Activated CD4-positive, alpha-beta T cell treated with anti-CD3 and anti-CD28 coated beads, Interleukin-2, amount 10 ng/mL, durations not matched to agents 7 days and 5 days (primary cell): ENCODE results near the gene ZIC1. TPM values are rescaled to one million over a fixed set of nuclear protein-coding genes. Genes with fewer than 3 reads are reported as not detected.

Experiments
- CTCF ChIA-PET: fragments of 350-600 bp; sonication (Branson Sonifier 250); formaldehyde crosslinking; loops from one replicate; lab custom pipeline; 2021; ENCODE audit warnings: antibody characterized with exemption; lab: Charles Lee
- POLR2A ChIA-PET: fragments of 350-600 bp; sonication (Branson Sonifier 250); formaldehyde crosslinking; loops from one replicate; lab custom pipeline; 2021; ENCODE audit warnings: antibody characterized with exemption; lab: Charles Lee
- DNase-seq: peaks from one replicate; pipeline ENCODE4 v3.0.0-alpha.2; 2020
- H3K27ac Mint-ChIP-seq: one replicate; pipeline ENCODE4 v1.8.0; 2021; ENCODE audit warnings: mild to moderate bottlenecking, moderate library complexity, mixed read lengths
- H3K27me3 Mint-ChIP-seq: one replicate; pipeline ENCODE4 v1.8.0; 2021; ENCODE audit warnings: mixed read lengths
- H3K36me3 Mint-ChIP-seq: one replicate; pipeline ENCODE4 v1.8.0; 2021; ENCODE audit warnings: low read depth, mixed read lengths
- H3K4me1 Mint-ChIP-seq: one replicate; pipeline ENCODE4 v1.8.0; 2021; ENCODE audit warnings: mixed read lengths
- H3K4me3 Mint-ChIP-seq: one replicate; pipeline ENCODE4 v1.8.0; 2021; ENCODE audit warnings: mild to moderate bottlenecking, moderate library complexity, mixed read lengths
- H3K9me3 Mint-ChIP-seq: one replicate; pipeline ENCODE4 v1.8.0; 2021; ENCODE audit warnings: mixed read lengths
- total RNA-seq, 2 experiments: library from RNA; stranded (reverse); gene quantifications; one replicate each; pipeline ENCODE4 v1.2.3, GENCODE V29; 2021

Gene ZIC1
- total RNA-seq: not detected

GRCh38 chr3:147409143-147410115 is at the start of gene ZIC1:
Gene ZIC1 (plus strand): TSS chr3:147409365. CDS start chr3:147410113, 748 bp downstream.
- DNase-seq: no peak
- CTCF ChIA-PET: interaction anchor here (0.7 kb wide), 1 partner anchor 30 kb away, joined by 6 read pairs; no protein-coding TSS in a partner anchor
- peak within 1 kb of the TSS; percentile 72 for H3K27ac Mint-ChIP-seq

DNA sequence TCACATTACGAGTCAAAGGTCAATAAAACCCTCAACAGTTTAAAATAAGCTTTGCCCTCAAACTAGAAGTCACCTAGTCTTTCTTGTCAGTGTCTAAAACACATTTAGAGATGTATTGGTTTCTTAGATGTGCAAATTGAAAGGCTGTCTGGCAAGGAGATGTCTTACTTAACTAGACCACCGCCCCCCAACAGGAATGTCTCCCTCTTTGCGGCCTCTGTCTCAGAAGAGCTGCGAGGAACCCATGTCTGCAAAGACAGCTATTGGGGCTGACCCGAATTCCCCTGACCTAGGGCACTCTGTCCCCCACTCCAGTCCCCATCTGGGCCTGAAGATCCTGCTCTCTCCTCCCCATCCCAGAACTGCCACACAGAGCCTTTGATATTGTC is 49.1 kb upstream of the ZIC1 start:
- no peaks in the 10 kb centered on the region for H3K4me1 Mint-ChIP-seq
- no peak overlapping the region for H3K4me3 Mint-ChIP-seq
- DNase-seq: no peak
- no peaks in the 10 kb centered on the region for H3K9me3 Mint-ChIP-seq
- ChIA-PET CTCF (no interaction called here), POLR2A (no interaction called here)
- no peak overlapping the region for H3K27ac Mint-ChIP-seq
- peaks cover 2% of the 10 kb centered on the region for H3K36me3 Mint-ChIP-seq
- peaks cover 57% of the 10 kb centered on the region for H3K27me3 Mint-ChIP-seq

More at GRCh38 chr3:147409143-147410115, at the start of gene ZIC1:
- POLR2A ChIA-PET: no interaction called here
- peaks cover 20% of the 10 kb centered on the region for H3K36me3 Mint-ChIP-seq
- peaks cover 77% of the 10 kb centered on the region for H3K27me3 Mint-ChIP-seq
- H3K4me1 Mint-ChIP-seq: peaks cover 19% of the 10 kb centered on the region
- peak within 1 kb of the TSS; percentile 58 for H3K4me3 Mint-ChIP-seq
- H3K9me3 Mint-ChIP-seq: peaks cover 4% of the 10 kb centered on the region

DNA sequence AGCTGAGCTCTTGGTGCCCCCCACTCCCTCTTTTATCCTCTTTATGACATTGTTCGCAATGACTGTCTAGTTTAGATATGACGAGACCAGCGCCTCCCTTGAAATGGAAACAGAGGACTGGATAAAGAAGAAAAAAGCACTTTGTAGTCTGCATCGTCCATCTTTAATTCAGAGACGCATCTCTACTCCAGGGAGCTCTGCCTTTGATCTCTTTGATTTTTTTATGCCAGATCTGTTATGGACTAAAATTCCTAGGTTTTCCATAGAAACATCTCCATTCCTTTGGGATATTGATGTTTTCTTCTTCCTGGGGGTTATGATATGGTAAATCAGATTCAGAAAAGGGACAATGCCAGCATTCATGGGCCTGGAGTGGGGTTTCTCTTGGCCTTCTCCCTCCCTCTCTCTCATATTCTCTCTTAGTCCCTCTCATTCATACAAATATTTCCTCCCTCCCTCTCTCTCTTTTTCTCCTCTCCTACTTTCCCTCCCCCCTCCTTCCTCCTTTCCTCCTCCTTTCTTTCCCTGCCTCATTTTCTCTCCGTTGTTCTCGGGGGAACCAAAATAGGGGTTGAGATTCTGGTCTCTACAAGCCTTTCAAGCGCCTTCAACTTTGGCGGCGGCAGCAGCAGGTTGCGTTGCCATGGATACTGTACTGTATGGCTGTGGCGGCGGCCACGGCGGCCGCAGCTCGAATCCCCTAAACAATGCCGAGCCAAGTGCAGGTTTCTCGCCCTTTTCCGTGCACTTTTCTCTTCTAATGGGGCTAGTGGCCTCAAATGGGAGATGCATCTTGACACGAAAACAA is 48.3 kb upstream of the ZIC1 start:
- Mint-ChIP-seq H3K36me3 (no peaks in the 10 kb centered on the region), H3K27me3 (peaks cover 51% of the 10 kb centered on the region), H3K4me3 (no peak overlapping the region), H3K27ac (no peak overlapping the region), H3K4me1 (no peaks in the 10 kb centered on the region), H3K9me3 (no peaks in the 10 kb centered on the region)
- POLR2A ChIA-PET: no interaction called here
- DNase-seq: no peak
- CTCF ChIA-PET: interaction anchor here (0.6 kb wide), 1 partner anchor 209 kb away, joined by 3 read pairs; no protein-coding TSS in a partner anchor

DNA sequence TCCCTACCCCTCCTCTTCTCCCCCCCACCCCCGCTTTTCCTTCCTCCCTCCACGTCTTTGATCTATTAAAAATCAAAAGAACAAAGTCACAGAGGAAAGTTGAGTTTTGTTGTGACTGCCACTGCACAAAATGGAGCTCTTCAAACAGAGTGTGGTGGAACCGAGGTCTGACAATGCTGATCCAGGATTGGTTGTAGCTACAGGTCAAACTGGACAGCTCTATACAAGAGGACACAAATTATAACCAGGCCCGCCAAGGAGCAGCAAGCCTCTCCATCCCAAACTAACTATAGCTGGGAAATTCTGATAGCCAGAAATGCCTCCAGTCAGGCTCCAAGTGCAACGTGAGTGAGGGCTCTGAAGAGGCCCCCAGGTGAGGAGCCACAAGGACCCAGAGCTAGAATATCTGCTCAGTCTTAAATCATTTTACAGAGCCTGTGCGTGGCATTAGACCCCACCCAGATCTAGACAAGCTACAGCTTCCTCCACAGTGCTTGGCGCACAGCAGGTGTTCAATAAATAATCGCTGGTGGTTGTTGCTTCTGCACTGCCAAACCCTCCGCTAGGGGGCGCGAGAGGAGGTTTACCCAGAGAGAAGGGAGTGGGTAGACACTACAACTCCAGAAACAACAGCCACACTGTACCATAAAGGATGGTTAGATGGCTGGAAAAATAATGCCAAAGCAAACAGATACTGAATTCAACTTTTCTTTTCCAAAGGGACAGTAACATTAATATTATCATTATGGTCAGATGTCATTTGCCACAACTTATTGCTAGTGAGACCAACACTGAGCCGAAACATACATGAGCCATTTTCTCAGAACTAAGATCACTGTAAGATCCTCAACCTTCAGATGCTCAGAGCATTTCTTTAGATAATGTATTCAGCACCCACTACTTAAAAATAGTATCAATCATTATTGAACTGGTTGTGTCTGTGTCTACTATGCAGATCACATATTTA is 47.4 kb upstream of the ZIC1 start:
- H3K9me3 Mint-ChIP-seq: no peaks in the 10 kb centered on the region
- H3K27ac Mint-ChIP-seq: no peak overlapping the region
- no peaks in the 10 kb centered on the region for H3K4me1 Mint-ChIP-seq
- ChIA-PET POLR2A (no interaction called here), CTCF (interaction anchor here (0.6 kb wide), 2 partner anchors 209 to 842 kb away, joined by 3 read pairs; no protein-coding TSS in a partner anchor)
- peaks cover 42% of the 10 kb centered on the region for H3K27me3 Mint-ChIP-seq
- H3K36me3 Mint-ChIP-seq: no peaks in the 10 kb centered on the region
- no peak overlapping the region for H3K4me3 Mint-ChIP-seq
- DNase-seq: peak; percentile 46

- H3K27ac Mint-ChIP-seq: no peak overlapping the region
- no peaks in the 10 kb centered on the region for H3K4me1 Mint-ChIP-seq
- H3K27me3 Mint-ChIP-seq: peaks cover 40% of the 10 kb centered on the region
- ChIA-PET POLR2A (no interaction called here), CTCF (no interaction called here)
- H3K36me3 Mint-ChIP-seq: no peaks in the 10 kb centered on the region
- H3K4me3 Mint-ChIP-seq: no peak overlapping the region
- H3K9me3 Mint-ChIP-seq: no peaks in the 10 kb centered on the region
- DNase-seq: no peak
Observed at GRCh38 chr3:147364771-147365170, 44.4 kb upstream of the ZIC1 start.

DNA sequence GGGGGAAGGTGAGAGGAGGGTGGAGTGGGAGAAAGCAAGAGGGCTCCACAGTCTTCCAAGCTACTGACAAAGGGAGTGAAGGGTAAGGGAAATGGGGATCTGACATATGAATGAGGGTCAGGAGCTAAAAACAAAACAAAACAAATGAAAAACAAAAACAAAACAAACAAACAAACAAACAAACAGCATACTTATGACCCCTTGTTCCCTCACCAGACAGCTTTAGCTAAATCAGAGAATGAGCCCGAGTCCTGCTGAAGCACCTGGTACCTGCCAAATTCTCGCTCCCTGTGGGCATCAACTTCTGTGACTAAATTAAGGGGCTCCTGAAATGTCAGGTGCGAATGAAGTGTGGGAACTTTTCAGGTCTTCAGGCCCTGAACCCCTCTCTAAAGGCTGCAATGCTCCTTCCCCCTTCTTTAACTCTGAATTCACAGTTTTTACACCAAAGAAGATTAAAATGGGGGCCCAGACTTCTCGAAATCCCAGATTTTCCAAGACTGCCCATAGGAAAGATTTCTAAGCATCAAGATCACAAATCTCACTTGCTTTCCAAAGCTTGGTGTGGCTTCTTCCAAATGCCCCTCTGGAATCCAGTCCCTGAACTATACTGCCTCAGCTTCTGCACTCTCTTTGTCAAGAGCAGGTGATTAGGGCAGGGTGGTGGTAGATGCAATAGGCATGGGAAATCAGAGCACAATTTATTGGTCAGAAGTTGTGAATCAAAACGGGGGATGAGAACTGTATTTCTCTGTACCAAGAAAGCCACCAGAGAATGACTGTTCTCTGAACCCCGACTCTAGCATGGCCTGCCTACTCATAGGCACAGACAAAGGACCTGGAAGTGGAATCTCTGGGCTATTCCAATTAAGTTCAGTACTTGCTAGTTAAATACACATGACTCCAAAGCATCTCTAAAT is 43.7 kb upstream of the ZIC1 start:
- H3K27me3 Mint-ChIP-seq: peaks cover 40% of the 10 kb centered on the region
- no peaks in the 10 kb centered on the region for H3K4me1 Mint-ChIP-seq
- H3K27ac Mint-ChIP-seq: no peak overlapping the region
- CTCF ChIA-PET: no interaction called here
- H3K36me3 Mint-ChIP-seq: no peaks in the 10 kb centered on the region
- DNase-seq: no peak
- POLR2A ChIA-PET: no interaction called here
- H3K4me3 Mint-ChIP-seq: no peak overlapping the region
- no peaks in the 10 kb centered on the region for H3K9me3 Mint-ChIP-seq

- H3K9me3 Mint-ChIP-seq: no peaks in the 10 kb centered on the region
- ChIA-PET POLR2A (no interaction called here), CTCF (interaction anchor here (1.3 kb wide), 1 partner anchor 9 kb away, joined by 3 read pairs; no protein-coding TSS in a partner anchor)
- peaks cover 48% of the 10 kb centered on the region for H3K27me3 Mint-ChIP-seq
- no peaks in the 10 kb centered on the region for H3K4me1 Mint-ChIP-seq
- DNase-seq: no peak
- no peak overlapping the region for H3K27ac Mint-ChIP-seq
- no peaks in the 10 kb centered on the region for H3K36me3 Mint-ChIP-seq
- H3K4me3 Mint-ChIP-seq: no peak overlapping the region
Observed at GRCh38 chr3:147367676-147368075, 41.5 kb upstream of the ZIC1 start.

DNA sequence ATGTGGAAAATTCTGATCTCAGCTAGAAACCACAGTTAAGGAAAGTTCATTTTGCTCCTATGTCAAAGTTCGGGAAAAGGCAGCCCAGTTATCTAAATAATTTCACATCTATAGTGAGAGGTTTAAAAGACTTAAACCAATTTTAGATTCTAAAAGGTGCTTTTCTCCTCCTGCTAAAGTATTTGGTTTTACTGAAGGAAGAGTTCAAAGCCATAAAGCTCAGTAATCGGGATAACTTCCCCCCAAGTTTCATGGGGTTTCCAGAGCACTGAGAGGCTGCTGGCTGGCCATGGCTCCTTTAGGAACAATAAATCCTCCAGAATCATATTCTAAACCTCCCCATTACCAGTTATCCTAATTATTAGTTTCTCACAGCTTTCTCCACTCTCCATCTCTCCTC is 41.0 kb upstream of the ZIC1 start:
- H3K4me3 Mint-ChIP-seq: no peak overlapping the region
- ChIA-PET CTCF (interaction anchor here (1.3 kb wide), 1 partner anchor 10 kb away, joined by 3 read pairs; no protein-coding TSS in a partner anchor), POLR2A (no interaction called here)
- H3K27ac Mint-ChIP-seq: no peak overlapping the region
- no peaks in the 10 kb centered on the region for H3K4me1 Mint-ChIP-seq
- H3K9me3 Mint-ChIP-seq: no peaks in the 10 kb centered on the region
- no peaks in the 10 kb centered on the region for H3K36me3 Mint-ChIP-seq
- DNase-seq: no peak
- H3K27me3 Mint-ChIP-seq: peaks cover 51% of the 10 kb centered on the region

DNA sequence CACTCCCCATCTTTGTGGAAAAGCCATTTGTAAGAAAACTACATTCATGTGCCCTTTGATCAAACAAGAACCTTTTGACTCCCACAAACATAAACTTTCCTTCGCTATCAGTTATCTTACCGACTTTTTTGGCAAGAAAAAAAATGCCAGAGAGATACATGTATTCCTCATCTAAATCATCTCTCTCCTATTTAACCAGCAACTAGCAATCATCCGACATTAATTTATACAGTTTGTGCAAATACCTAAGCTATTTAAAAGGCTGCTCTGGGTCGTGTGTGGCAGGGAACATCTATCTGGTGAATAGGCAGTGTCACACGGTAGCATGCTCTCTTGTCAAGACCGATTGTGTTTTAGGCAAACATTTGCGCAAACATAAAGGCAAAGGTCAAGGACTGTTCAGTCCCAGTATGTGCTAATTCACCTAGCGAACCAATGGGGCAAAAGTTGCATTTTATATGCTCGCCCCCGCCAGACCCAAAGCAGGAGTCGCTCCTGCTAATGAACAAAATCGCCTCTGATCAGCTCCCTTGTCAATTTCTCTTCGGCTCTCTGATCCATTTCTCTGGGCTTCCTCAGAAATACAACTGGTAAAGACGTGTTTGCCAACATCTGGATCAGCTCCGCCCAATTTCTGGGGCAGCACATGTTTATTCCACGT is 40.5 kb upstream of the ZIC1 start:
- Mint-ChIP-seq H3K9me3 (no peaks in the 10 kb centered on the region), H3K36me3 (no peaks in the 10 kb centered on the region), H3K27me3 (peaks cover 57% of the 10 kb centered on the region), H3K4me3 (no peak overlapping the region), H3K4me1 (no peaks in the 10 kb centered on the region), H3K27ac (no peak overlapping the region)
- ChIA-PET CTCF (interaction anchor here (1.3 kb wide), 1 partner anchor 10 kb away, joined by 3 read pairs; no protein-coding TSS in a partner anchor), POLR2A (no interaction called here)
- DNase-seq: no peak

- CTCF ChIA-PET: interaction anchor here (1.3 kb wide), 1 partner anchor 11 kb away, joined by 3 read pairs; no protein-coding TSS in a partner anchor
Observed at GRCh38 chr3:147369231-147369630, 39.9 kb upstream of the ZIC1 start.

DNA sequence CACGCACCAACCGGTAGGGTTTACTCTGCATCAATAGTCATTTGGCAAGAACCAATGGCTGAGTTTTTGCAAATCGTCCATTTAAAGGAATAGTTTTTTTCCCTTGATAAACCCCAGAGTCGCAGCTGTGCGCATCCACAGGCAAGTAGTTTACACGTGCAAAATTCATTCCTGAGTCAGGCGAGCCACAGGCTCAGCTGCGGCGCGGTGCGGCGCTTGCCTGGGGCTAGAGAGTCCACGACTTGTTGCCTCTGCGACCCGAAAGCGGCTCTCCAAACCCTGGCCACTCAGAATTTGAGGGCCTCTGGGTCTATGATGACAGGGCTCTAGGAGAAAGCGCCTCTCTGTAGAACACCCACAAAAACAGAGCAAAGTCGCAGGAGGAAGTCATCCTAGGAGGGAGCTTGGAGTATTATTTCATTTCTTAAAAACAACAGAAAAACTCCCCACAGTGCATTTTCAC is 39.5 kb upstream of the ZIC1 start:
- no peak for DNase-seq
- Mint-ChIP-seq H3K9me3 (no peaks in the 10 kb centered on the region), H3K27me3 (peaks cover 61% of the 10 kb centered on the region), H3K4me3 (no peak overlapping the region), H3K27ac (peak overlapping the region; percentile 19), H3K36me3 (no peaks in the 10 kb centered on the region), H3K4me1 (no peaks in the 10 kb centered on the region)
- ChIA-PET POLR2A (no interaction called here), CTCF (no interaction called here)

More at GRCh38 chr3:147369231-147369630, 39.9 kb upstream of the ZIC1 start:
- H3K9me3 Mint-ChIP-seq: no peaks in the 10 kb centered on the region
- DNase-seq: no peak
- no peaks in the 10 kb centered on the region for H3K36me3 Mint-ChIP-seq
- POLR2A ChIA-PET: no interaction called here
- peak overlapping the region; percentile 19 for H3K27ac Mint-ChIP-seq
- no peaks in the 10 kb centered on the region for H3K4me1 Mint-ChIP-seq
- H3K4me3 Mint-ChIP-seq: no peak overlapping the region
- peaks cover 61% of the 10 kb centered on the region for H3K27me3 Mint-ChIP-seq
